Fibroblast of the aortic adventitia (primary cell): Measurements from ENCODE around the gene TERB2. TPM values are rescaled to one million over a fixed set of nuclear protein-coding genes. Genes with fewer than 3 reads are reported as not detected.
A peak's percentile ranks its signal among the peaks of the same experiment; 100 is the strongest.
"Not testable (repeated sequence)": the region's sequence is repeated elsewhere in the genome, so short reads cannot be mapped to it uniquely, and the experiment has no call there.

Source experiments
- DNase-seq: peaks from one replicate; pipeline ENCODE4 v3.0.0-alpha.2; 2010; ENCODE audit warnings: low read depth
- H3K4me3 ChIP-seq: 2 replicates; pipeline ENCODE4 v1.5.1; 2011; ENCODE audit warnings: low read depth, mild to moderate bottlenecking, control low read depth, low read length, moderate library complexity
- CTCF ChIP-seq: IDR thresholded peaks from 2 replicates; pipeline ENCODE4 v1.5.1; 2011; ENCODE audit warnings: mild to moderate bottlenecking, low read length, control low read depth, inconsistent platforms; ENCODE audit not compliant: insufficient read depth
- total RNA-seq: library from RNA; depleted of rRNA; stranded (reverse); fragments of >200 nt; gene quantifications from 2 replicates; pipeline ENCODE4 v1.2.3, GENCODE V29; 2012; ENCODE audit warnings: low replicate concordance

TERB2 gene
- total RNA-seq, 1 donor: not detected

GRCh38 chr15:45004590-45005175 lies 48.2 kb downstream of the TERB2 start:
- not testable (repeated sequence) for H3K4me3 ChIP-seq, DNase-seq

GRCh38 chr15:45009046-45009445 lies 52.6 kb downstream of the TERB2 start:
- DNase-seq: no peak
- TF ChIP-seq CTCF: no peak
- H3K4me3 ChIP-seq: no peak overlapping the region

DNA sequence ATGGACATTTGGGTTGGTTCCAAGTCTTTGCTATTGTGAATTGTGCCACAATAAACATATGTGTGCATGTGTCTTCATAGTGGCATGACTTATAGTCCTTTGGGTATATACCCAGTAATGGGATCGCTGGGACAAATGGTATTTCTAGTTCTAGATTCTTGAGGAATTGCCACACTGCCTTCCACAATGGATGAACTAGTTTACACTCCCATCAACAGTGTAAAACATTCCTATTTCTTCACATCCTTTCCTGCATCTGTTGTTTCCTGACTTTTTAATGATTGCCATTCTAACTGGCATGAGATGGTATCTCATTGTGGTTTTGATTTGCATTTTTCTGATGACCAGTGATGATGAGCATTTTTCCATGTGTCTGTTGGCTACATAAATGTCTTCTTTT lies 58.6 kb downstream of the TERB2 start:
- DNase-seq, H3K4me3 ChIP-seq: not testable (repeated sequence)

GRCh38 chr15:45020222-45020900 lies 63.9 kb downstream of the TERB2 start:
- H3K4me3 ChIP-seq, DNase-seq: not testable (repeated sequence)

DNA sequence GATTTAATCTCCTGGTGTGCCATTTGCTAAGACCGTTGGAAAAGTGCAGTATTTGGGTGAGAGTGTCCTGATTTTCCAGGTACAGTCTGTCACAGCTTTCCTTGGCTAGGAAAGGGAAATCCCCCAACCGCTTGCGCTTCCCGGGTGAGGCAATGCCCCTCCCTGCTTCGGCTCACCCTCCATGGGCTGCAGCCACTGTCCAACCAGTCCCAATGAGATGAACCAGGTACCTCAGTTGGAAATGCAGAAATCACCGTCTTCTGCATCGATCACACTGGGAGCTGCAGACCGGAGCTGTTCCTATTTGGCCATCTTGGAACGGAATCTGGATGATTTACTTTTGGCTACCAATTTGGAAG lies 64.4 kb downstream of the TERB2 start:
- DNase-seq, H3K4me3 ChIP-seq: not testable (repeated sequence)

DNA sequence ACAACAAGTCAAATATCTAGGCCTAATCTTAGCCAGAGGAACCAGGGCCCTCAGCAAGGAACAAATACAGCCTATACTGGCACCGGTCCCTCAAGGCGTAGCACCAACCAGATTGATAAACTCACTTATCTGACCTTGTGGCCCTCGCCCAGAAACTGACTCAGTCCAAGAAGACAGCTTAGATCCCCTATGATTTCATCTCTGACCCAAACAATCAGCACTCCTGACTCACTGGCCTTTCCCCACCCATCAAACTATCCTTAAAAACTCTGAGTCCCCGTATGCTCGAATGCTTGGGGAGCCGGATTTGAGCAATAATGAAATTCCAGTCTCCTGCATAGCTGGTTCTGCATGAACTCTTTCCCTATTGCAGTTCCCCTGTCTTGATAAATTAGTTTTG lies 64.9 kb downstream of the TERB2 start:
- peak; percentile 51 for DNase-seq
- TF ChIP-seq CTCF: no peak
- no peak overlapping the region for H3K4me3 ChIP-seq

GRCh38 chr15:45022871-45023658 lies 66.6 kb downstream of the TERB2 start, which contains the start of gene SORD:
Gene SORD, plus strand, starts transcription at chr15:45023195. Its CDS starts 89 bp downstream, at chr15:45023284.
- no peak for TF ChIP-seq CTCF
- peak within 1 kb of the TSS; percentile 80 for H3K4me3 ChIP-seq
- peak; percentile 68 for DNase-seq

GRCh38 chr15:45023659-45024225 lies 67.3 kb downstream of the TERB2 start:
- no peak for TF ChIP-seq CTCF
- peak overlapping the region; percentile 80 for H3K4me3 ChIP-seq
- DNase-seq: peak; percentile 14

DNA sequence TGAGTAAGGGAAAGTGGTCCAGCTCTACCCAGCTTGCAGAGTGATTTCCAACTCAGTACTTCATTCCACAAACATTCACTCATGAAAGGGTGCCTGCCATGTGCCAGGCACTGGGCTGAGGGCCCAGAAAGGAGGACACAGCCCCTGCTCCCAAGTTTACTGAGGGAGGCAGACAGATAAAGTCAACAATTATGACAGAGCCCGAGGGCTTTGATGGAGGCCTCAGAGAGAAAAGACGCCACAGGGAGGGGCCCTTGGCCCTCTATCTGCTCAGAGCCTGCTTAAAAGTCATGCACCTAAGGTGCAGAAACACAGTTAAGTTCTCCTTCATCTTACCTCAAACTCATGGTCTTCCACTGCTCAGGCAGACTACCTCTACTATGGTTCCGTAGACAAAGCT lies 68.2 kb downstream of the TERB2 start:
- H3K4me3 ChIP-seq, DNase-seq: not testable (repeated sequence)

DNA sequence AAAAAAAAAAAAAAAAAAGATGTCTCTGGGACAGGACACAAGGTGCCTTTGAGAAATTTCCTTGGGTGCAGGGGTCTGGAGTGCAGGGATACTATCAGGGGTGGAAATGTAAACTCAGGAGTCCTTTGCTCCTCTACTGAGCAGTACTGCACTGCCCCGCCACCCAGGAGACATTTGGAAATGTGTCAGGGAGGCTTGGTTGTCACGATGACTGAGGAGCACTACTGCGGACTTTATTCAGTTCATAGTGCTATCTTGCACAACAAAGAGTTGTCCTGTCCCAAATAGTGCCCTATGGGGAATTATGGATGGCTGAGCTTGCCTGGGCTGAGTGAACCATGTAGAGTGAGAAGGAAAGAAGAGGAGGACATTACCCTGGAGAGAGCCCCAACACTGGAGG lies 69.1 kb downstream of the TERB2 start:
- H3K4me3 ChIP-seq, DNase-seq: not testable (repeated sequence)
